GM18505 (cell line): Measurements from ENCODE around the gene AATK.

ENCODE experiments used
- ATAC-seq: cut with Tn5 transposase; IDR thresholded peaks from one replicate; pipeline ENCODE4 v1.9.1; 2021; ENCODE audit not compliant: unreplicated experiment
- POLR2A ChIP-seq: IDR thresholded peaks from 4 replicates; pipeline ENCODE4 v1.6.1; 2011; ENCODE audit warnings: borderline replicate concordance; ENCODE audit not compliant: insufficient read depth, insufficient read length; ENCODE audit errors: extremely low read depth

The AATK gene

DNA sequence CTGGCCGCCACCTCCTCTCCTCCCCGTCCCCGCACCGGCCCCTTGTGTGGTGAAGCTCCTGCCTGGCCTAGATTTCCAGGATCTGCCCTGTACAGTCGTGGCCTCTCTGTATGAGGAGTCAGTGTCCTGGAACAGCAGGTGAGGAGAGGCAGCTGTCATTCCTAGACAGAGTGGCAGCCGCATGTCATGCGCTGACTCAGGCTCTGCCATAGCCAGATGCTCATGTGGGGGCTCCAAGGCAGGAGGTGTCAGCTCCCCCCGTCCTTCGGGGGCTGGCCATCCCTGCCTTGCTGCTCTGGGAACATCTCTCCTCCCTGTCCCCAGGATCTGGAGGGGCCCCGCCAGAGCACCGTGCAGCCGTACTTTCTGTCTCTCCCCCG is 70.6 kb downstream of the AATK start:
- TF ChIP-seq POLR2A: no peak
- no peak for ATAC-seq

DNA sequence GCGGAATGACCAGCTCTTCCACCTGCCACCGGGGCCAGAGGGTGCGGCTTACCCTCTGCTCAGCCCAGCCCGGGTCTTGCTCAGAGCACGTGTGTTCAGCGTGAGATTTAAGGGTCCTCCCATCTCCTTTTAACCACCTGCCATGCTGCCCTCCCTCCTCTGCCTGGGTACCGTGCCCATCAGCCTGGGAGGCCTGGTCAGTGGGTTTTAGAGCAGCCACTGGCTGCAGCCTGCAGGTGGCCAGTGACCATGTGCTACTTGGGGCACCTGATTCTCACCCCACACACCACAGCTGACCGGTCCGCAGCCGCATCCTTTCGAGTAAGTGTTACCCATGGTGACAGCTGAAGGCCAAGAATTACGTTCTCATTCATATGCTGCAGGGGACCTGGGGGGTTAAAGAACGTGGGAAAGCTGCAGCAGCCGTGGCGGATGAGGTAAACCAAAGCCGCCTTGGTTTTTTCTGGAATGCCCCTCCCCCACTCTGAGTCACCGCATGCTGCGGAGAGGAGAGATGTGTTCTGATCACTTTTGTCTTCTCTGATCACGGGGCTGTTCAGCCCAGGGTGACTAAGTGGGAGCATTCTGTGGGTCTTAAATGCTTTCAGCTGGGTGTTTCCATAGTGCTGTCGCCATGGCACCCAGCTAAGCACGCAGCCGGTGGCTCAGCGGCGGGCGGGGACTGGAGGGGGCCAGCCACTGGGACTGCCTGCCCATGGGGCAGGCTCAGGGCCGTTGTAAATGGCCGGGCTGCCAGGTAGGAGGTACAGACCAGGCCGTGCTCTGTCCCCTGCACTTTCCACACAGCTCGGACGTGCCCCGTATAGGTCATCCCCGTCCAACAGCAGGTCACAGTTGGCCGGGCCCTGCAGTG is 71.3 kb downstream of the AATK start:
- no peak for TF ChIP-seq POLR2A
- no peak for ATAC-seq

GRCh38 chr17:81093619-81094508 is 72.2 kb downstream of the AATK start:
- no peak for ATAC-seq
- TF ChIP-seq POLR2A: no peak

- ATAC-seq: no peak
- TF ChIP-seq POLR2A: no peak
Observed at GRCh38 chr17:81092518-81093095, 73.4 kb downstream of the AATK start.

DNA sequence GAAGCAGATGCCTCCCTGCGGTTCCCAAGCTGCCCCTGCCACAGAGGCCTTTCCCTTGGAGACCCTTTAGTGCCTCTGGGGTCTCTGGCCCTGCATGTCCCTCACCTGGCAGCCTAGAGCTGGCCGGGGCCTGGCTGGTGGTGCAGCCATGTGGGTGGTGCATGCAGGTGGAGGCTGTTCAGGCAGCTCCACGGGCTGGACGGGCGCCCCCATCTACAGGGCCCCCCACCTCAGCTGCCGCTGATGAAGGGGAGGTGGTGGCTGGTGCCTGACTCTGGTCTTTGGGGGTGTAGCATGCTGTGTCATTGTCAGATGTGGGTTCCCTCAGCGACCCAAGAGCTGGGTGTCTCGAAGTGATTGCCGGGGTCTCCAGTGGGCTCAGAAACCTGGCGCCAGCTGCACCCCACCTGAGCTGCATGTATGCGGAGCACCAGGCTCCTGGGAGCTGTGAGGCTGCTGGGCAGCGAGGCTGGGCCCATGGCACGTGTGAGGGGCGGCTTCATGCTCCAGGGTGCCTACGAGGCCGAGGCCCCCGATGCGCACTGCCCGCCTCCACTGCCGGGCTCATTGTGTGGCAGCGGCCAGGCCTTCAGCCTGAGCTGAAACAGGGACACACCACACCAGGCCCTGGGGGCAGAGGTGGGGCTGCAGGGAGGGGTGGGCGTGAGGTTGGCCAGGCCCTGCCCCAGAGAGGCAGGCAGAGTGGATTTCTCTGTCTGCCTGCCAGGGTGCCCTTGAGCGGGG is 74.1 kb downstream of the AATK start:
- no peak for TF ChIP-seq POLR2A
- no peak for ATAC-seq

- TF ChIP-seq POLR2A: no peak
- no peak for ATAC-seq
Observed at GRCh38 chr17:81091154-81091553, 74.9 kb downstream of the AATK start.

GRCh38 chr17:81090361-81091136 is 75.5 kb downstream of the AATK start:
- no peak for ATAC-seq
- no peak for TF ChIP-seq POLR2A

DNA sequence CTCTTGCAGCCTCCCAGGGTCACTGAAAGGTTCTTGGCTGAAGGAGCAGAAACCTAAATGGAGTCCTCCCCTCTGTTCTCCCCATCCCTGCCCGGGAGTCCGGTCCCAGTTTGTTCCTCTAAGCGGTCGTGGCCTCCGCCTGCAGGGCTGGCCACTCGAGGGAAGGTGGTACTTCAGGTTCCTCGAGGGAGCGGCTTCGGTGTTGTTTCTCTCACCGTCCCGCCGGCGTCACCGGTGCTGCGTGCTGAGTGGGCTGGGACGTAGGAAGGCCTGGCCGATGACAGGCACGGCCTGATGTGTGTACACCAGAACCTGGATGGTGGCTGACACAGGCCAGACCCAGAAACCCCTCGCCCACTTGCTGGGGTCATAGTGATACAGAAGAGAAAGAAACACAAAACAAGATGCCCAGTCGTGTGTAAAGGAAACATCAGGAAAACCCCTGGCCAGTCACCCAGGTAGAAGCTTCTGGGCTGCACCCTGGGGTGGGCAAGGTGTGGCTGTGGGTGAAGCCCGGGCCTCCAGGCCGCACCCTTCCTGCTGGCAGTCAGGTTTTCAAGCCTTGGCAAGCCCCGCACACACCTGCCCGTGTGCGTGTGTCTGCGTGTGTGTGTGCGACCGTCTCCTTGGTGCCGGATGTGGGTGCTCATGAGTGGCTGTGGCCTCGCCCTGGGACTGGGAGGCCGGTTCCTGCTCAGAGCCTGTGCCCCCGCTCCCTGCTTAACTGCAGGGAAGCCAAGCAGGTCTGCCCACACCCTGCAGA is 79.1 kb downstream of the AATK start:
- no peak for TF ChIP-seq POLR2A
- no peak for ATAC-seq

DNA sequence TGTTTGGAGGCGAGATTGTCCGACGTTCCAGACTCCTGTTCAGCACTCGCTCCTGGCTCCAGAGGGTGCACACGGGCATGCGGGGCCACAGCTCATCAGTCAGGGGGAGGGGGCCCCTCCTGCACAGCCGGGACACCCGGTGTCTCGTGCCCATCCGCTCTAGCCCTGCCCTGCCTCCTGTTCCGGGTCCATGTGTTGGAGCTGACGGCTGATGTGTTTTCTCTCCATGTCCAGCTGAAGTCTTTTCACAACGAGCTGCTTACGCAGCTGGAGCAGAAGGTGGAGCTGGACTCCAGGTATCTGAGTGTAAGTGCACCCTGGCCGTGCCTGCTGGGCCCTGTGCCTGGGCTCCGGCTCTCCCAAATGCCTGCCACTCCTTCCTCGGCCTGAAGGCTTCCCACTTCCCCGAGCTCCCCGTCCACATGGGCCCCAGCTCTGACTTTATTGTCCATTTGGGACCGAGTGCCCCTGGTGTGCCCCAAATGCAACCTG is 80.6 kb downstream of the AATK start:
- no peak for ATAC-seq
- no peak for TF ChIP-seq POLR2A

DNA sequence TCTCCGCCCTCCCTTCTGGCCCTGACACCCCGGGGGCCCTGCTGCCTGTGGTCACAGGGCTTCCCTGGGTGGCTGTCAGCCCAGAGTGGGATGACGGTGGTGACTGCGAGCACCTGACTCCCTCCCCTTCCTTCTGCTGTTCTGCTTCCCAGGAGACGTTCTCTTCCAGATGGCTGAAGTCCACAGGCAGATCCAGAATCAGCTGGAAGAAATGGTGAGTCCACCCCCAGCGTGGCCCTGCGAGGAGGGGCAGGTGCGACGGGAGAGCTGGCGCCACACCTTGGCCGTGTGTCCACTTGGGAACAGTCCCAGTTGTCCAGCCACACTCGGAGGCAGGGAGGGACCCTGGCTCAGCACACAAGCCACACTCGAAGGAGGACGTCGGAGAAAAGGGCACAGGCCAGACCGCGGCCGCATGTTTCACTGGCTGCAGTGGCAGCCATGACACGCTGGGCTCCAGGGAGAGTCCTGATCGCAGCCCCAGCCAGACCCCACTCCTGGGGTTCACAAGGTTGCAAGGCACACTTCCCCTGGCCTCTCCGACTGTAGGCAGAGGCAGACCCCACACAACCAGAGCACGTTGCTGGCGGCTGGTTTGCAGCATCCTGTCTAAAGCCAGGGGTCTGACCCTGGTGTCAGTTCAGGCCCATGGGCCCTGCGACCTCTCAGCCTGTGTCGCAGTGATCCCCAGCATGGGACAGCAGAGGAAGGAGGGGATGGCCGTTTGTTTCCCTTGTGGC is 81.2 kb downstream of the AATK start:
- TF ChIP-seq POLR2A: no peak
- ATAC-seq: no peak

DNA sequence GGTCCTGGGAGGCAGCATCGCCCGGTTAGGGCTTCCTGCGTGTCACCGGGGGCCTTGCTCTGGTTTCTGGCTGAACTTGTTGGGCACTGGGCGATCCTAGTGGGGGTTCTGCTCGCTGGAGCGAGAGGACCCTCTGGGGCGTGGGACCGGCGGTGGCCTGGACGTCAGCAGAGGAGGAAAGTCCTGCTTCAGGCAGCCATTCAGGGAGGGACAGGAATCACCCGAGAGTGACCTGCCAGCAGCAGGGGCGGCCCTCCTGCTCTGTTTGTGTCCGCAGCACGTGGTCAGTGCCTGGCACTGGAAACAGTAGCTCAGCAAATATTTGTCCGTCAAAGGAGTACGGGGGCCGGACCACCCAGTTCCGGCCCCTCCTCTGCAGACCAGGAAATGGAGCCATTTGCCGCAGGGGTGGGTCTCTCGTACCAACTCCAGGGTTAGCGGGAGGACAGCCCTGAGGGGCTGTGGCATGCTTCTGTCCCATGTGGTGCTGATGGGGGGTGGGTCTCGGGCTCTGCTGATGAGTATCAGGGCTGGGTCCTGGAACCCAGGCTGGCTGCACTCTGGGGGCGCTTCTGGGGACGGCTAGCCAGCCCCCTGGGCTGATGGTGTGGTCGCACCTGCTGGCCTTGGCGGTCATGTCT is 82.8 kb downstream of the AATK start:
- no peak for TF ChIP-seq POLR2A
- ATAC-seq: no peak
